GM18502 (cell line): ENCODE measurements around the gene PZP.

Experiments
- ATAC-seq: cut with Tn5 transposase; IDR thresholded peaks from one replicate; pipeline ENCODE4 v1.9.1; 2021; ENCODE audit warnings: mild to moderate bottlenecking; ENCODE audit not compliant: unreplicated experiment, poor library complexity

Gene PZP

GRCh38 chr12:9127936-9128663, 80.1 kb downstream of the PZP start:
- ATAC-seq, result no peak

DNA sequence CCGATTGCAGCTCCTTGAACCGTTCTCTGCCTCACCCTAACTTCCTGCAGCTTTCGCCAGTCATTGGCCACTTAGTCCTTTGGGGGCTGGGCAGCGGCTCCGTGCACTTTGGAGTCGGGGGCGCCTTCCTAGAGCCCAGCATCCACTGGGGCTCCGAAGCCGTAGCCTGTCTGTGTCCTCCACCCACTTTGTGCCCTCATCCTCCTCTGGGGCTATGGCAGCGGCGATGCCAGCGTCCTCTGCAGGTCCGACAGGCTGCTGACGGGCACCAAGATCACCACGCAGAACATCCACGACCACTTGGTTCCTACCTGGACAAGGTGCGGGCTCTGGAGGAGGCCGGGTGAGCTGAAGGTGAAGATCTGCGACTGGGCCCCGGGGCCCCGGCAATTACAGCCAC, 80.7 kb downstream of the PZP start:
- ATAC-seq, result no peak

GRCh38 chr12:9124383-9125031, 83.7 kb downstream of the PZP start:
- no peak for ATAC-seq

DNA sequence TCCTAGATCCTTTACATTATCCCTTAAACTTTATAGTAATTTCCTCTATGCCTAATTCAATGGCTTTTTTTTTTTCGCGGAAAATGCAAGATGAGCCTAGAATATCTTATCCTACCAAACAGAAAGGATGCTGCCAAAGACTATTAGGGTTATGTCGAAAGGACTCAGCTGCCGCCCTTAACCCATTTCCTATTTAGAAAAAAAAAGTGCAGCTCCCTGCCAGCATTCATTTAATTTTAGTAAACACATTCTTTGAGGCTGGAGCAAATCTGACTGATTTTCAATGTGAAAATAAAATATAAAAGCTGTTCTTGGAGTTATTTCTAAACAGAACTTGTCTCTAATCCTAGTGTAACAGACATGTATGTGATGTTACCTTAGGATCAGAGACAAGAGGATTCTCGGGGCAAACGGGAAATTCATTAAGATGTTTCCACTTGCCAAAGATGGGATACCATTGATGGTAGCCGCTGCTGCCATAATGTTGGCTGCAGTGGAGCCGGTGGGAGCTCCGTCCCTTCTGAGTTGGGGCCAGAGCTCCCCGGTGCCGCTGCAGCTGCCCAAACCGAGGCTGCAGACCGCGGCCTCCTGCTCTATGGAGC, 84.3 kb downstream of the PZP start:
- no peak for ATAC-seq

GRCh38 chr12:9122091-9122609, 86.0 kb downstream of the PZP start:
- ATAC-seq, result no peak

DNA sequence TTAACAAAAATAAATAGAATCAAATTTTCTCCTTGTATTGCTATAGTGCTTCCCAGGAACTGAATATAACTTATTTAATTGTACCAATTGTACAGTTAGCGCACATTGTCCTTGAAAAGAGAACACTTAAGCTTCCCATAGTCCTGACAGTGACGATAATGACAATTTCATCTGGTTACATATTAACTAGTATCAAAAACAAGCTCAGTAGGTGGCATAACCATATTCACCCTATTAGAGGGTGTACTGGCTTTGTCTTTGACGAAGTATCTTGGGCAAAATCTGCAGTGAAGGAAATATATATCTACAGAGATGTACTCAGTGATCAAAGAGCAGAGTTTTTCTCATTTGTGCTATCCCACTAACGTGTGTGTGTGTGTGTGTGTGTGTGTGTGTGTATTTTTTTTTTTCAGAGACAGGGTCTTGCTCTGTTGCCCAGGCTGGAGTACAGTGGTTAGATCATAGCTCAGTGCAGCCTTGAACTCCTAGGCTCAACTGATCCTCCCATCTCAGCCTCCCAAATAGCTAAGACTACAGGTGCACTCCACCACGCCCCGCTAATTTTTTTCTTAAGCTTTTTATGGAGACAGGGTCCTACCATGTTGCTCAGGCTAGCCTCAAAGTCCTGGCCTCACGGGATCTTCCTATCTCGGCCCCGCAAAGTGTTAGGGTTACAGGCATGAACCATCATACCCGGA, 87.6 kb downstream of the PZP start:
- ATAC-seq, result no peak

DNA sequence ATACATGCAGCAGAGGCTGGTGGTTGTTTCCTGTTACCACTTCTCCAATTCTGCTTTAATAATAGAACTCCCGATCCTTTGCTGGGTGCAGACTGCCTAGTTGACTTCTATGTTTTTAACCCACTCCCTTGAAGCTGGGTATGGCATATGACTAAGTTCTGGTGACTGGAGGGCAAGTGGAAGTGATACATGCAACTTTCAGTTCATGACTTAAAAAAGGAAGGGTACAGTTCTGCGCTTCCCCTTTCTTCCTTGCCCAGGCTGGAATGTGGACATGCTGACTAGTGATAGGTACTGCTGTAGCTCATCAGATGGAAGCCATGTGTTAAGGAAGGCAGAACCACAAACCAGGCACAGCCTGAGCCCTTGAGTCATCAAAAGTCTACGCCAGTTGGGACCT, 90.0 kb downstream of the PZP start:
- ATAC-seq, result peak; percentile 66

DNA sequence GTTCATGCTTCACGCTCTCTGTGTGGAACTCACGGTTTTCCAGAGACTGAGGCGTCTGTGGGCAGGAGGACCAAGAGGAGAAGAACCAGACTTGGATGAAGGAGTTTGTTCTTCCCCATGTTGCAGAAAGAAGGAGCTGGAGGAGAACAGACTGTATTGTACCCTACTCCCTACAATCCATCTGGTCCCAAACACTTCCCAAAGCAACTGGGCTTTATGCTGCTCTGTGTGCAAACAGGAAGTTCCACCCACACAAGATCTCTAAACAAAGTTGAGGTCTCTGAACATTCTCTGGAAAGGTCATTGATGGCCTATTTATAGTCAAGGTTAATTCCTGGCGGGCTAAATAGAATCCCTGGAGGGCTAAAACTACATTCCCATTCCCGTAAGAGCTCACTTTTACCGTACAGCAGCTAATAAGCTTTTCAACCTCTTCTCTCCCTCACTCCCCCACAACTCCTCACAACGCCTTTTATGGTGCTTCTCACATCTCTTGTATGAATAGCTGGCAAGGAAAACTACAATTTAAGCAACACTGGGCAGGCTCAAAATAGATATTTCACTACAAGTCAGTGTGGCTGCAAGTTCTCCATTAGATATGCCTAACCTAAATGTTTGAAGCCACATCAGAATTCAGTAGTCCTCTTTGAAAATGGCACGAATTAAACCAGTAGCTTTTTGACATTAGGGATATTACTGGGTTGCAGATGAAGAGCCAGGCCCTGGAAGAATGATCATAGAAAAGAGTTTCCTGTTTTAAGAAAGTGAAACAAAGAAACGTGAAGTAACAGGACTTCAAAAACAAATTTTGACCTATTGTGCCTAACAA, 92.2 kb downstream of the PZP start, which contains the start of gene A2M:
TSS of gene A2M (minus strand) at position 189 of the 829 bp plus-strand sequence. CDS start at position 119, 70 bp downstream.
- no peak for ATAC-seq

DNA sequence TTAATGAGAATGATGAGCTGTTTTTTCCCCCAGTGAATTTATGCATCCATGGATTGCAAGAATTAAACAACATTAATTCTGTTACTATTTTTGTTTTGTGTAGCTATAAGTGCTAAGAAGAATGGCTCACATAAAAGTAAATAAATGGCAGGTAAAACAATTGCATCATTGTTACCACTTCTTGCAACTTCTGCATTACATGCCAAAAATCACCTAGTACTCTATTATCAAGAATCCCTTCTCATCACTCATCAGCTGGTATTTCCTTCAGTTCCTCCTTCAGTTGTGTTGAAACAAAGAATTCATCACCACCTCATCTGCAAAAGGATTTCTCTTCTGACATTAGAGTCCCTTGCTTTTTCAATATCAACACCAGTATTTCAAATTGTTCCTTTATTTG, 93.2 kb downstream of the PZP start:
- no peak for ATAC-seq

- ATAC-seq, result no peak
Measured at GRCh38 chr12:9113987-9114309, 94.2 kb downstream of the PZP start.

GRCh38 chr12:9113296-9113986, 94.8 kb downstream of the PZP start:
- no peak for ATAC-seq

DNA sequence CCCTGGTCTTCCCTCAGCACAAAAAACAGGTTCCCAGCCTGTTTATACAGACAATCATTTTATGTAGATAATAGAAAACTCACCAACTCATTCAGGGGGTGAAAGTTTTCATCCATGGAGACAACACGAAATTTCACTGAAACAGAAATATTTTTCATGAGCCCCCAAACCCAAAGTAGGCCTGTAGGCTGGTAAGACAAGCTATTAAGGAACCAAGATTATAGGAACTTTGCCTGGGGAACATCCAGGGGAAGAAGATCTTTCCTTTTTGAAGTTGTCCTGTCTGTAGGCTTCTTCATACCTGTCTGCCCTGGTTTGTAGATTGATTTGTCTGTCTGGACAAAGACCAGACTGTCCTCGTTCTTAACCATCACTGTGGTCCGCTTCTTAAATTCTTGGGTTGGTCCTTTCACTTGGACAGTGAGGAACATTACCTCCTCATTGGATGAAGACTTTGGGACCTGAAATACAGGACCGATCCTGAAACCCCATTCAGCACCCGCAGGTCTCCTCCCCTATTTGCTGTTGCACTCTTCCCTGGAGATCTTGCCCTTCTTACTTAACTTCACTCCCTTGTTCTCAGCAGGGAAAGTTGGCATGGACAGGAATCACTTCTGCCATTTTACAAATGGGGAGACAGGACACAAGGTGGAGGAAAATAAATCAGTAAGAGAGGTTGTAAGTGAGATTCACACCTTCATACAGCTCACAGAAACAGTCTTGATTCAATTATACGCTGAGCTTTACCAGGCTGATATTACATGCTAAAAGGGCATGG, 95.9 kb downstream of the PZP start:
- no peak for ATAC-seq

DNA sequence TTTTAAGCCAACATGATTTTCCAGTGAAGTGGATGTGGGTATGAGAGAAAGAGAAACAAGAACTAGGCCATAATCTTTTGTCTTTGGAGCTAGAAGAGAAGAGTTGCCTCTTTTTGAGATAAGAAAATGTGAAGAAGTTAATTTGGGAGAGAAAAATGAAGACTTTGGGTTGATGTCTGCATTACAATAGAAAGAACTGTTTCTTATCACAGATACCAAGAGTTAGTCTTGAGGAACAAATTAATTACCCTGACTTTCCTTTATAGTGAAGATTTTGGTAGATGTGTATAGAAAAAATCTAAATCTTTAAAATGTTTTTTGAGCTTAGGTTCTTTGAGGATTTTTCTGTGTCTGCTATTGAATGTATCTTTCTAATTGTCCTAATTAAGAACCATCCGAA, 96.7 kb downstream of the PZP start:
- no peak for ATAC-seq

DNA sequence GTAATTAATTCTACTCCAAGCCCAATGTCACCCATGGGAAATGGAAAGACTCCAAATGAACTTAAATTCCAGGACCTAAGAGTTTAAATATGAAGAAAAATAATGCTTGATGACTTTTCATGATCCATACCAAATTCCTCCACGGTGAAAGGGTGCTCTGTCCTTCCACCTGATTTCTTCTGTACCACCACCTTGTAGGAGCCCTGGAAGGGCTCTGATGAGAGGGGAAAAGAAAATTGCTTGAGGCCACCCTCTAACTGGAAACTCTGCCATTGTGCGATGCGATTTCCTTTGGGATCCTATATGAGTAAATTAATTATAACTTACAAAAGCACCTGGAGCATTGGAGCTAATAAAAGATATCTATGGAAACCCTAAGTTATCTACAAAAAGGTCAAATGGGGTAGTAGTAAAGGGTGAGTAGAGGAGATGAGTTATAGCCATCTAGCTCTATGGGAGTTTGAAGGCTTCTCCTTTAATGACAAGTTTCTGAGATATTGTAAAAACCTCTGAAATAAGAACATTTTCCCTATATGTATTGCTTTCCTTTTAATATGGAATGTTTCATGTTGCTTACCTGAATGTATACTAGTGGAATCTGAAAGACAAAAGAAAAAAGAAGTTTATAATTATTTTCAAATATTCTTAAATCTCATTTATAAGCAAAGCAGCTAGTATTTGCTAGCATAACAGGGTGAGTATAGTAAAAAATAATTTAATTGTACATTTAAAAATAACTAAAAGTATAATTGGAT, 98.3 kb downstream of the PZP start:
- no peak for ATAC-seq

- no peak for ATAC-seq
Measured at GRCh38 chr12:9109213-9109522, 99.0 kb downstream of the PZP start.

GRCh38 chr12:9108504-9109212, 99.5 kb downstream of the PZP start:
- no peak for ATAC-seq

- no peak for ATAC-seq
Measured at GRCh38 chr12:9107542-9107873, 100.7 kb downstream of the PZP start.
